MG63 (cell line): ENCODE data around the gene SLC44A5. TPM values are rescaled to one million over a fixed set of nuclear protein-coding genes. Genes with fewer than 3 reads are reported as not detected.
"Not testable (repeated sequence)": the region's sequence is repeated elsewhere in the genome, so short reads cannot be mapped to it uniquely, and the experiment has no call there.

Source experiments
- DNase-seq: peaks from one replicate; pipeline ENCODE4 v3.0.0-alpha.2; 2020
- H3K27me3 ChIP-seq: fragments of 250-450 bp; sonication (Bioruptor Pico); 2 replicates; pipeline ENCODE4 v1.5.1; 2020; ENCODE audit warnings: mild to moderate bottlenecking, moderate library complexity
- H3K36me3 ChIP-seq: fragments of 250-450 bp; sonication (Bioruptor Pico); 2 replicates; pipeline ENCODE4 v1.5.1; 2020; ENCODE audit warnings: mild to moderate bottlenecking, moderate library complexity
- H3K4me3 ChIP-seq: fragments of 250-450 bp; sonication (Bioruptor Pico); 2 replicates; pipeline ENCODE4 v1.5.1; 2020; ENCODE audit warnings: mild to moderate bottlenecking, moderate library complexity
- H3K9me3 ChIP-seq: fragments of 250-450 bp; sonication (Bioruptor Pico); 2 replicates; pipeline ENCODE4 v1.5.1; 2020; ENCODE audit warnings: mild to moderate bottlenecking, moderate library complexity
- total RNA-seq: library from RNA; depleted of rRNA; stranded (reverse); fragments of >200 nt; shearing (Covaris generic); gene quantifications from 2 replicates; pipeline ENCODE4 v1.2.3, GENCODE V29; 2014; ENCODE audit warnings: low replicate concordance

The SLC44A5 gene
- total RNA-seq, 1 experiment from 2014 or later, result not detected

DNA sequence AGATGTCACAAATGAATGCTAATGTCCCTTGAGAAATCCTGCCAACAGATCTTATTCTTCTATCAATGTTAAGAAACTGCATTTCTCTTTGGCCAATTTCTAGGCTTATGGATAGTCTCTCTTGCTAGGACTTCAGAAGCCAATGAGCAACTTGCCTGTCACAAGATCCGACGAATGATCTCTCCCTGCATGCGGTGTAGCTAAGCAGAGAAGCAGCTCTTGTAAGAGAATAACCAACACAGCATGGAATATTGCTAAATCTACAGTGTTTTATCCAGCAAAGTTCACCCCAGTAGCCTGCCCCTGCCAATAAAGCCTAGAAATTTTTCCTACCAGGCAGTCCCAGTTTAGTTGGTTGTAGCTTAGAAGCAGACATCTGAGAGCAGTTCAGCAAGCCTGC, 2.1 kb upstream of the SLC44A5 start:
- H3K27me3 ChIP-seq, result peaks cover 29% of the 10 kb centered on the region
- no peak overlapping the region for H3K4me3 ChIP-seq
- H3K9me3 ChIP-seq, result no peaks in the 10 kb centered on the region
- DNase-seq, result no peak
- H3K36me3 ChIP-seq, result no peaks in the 10 kb centered on the region

GRCh38 chr1:75602486-75602885, 8.4 kb downstream of the SLC44A5 start:
- H3K36me3 ChIP-seq, result no peaks in the 10 kb centered on the region
- H3K27me3 ChIP-seq, result no peaks in the 10 kb centered on the region
- no peak for DNase-seq
- H3K4me3 ChIP-seq, result no peak overlapping the region
- H3K9me3 ChIP-seq, result no peaks in the 10 kb centered on the region

DNA sequence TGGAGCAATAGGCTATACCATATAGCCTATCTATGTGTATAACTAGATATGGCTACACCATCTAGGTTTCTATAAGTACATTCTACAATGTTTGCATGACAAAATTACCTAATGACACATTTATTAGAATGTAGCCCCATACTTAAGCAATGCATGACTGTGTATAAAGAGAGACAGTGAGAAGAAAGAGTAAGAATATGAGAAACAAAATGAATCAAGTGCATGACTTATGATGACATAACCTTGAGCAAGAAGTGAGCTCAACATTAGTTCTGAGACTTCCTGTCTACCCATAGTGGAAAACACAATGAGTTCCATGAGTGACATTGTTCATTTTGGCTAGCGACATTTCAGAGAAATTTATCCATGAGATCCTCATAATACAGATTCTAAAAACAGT, 10.1 kb downstream of the SLC44A5 start:
- Histone ChIP-seq H3K4me3 (no peak overlapping the region), H3K27me3 (no peaks in the 10 kb centered on the region), H3K36me3 (no peaks in the 10 kb centered on the region), H3K9me3 (no peaks in the 10 kb centered on the region)
- no peak for DNase-seq

DNA sequence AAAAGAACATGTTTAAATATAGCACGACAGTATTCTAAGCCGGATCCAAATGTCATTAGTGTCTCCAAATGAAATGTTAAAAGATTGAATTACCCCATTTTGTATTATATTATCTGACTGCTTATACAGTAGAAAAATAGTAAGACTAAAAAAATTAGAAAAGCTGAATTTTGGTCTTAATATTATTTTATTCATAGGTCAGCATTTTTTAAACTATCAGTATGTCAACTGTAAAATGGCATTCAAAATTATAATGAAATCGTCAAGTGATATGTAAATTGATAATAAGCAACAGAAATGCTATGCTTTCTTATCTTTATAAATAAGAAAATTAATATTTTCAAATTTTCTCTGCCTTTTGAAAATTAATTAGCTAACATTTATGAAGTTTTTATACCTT, 16.6 kb downstream of the SLC44A5 start:
- no peak overlapping the region for H3K4me3 ChIP-seq
- DNase-seq, result no peak

GRCh38 chr1:75593457-75593856, 17.5 kb downstream of the SLC44A5 start:
- DNase-seq, H3K4me3 ChIP-seq, H3K36me3 ChIP-seq: not testable (repeated sequence)

More for the DNA sequence above, 16.6 kb downstream of the SLC44A5 start:
- no peaks in the 10 kb centered on the region for H3K9me3 ChIP-seq
- H3K36me3 ChIP-seq, result no peaks in the 10 kb centered on the region
- H3K27me3 ChIP-seq, result no peaks in the 10 kb centered on the region

DNA sequence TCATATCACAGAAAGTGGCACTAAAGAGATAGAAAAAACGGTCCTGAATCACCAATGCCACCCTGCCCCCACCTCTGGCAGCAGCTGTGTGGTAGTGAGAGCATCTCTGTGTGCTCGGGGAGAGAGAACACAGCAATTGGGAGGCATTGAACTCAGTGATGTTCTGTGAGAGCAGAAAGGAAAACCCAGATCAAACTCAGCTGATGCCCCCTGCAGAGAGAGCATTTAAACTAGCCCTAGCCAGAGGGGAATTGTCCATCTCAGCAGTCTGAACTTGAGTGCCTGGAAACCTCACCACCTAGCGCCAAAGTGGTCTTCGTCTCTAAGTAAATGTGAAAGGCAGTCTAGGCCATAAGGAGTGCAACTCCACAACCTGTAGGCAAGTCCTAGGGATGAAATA, 21.3 kb downstream of the SLC44A5 start:
- Histone ChIP-seq H3K27me3 (no peaks in the 10 kb centered on the region), H3K9me3 (no peaks in the 10 kb centered on the region), H3K4me3 (no peak overlapping the region), H3K36me3 (no peaks in the 10 kb centered on the region)
- no peak for DNase-seq

More at GRCh38 chr1:75593457-75593856, 17.5 kb downstream of the SLC44A5 start:
- not testable (repeated sequence) for H3K9me3 ChIP-seq, H3K27me3 ChIP-seq

GRCh38 chr1:75588779-75589475, 22.0 kb downstream of the SLC44A5 start:
- no peaks in the 10 kb centered on the region for H3K9me3 ChIP-seq
- no peak overlapping the region for H3K4me3 ChIP-seq
- no peak for DNase-seq
- H3K36me3 ChIP-seq, result no peaks in the 10 kb centered on the region
- no peaks in the 10 kb centered on the region for H3K27me3 ChIP-seq

- Histone ChIP-seq H3K4me3 (no peak overlapping the region), H3K36me3 (no peaks in the 10 kb centered on the region), H3K27me3 (no peaks in the 10 kb centered on the region), H3K9me3 (no peaks in the 10 kb centered on the region)
- DNase-seq, result no peak
Observed at GRCh38 chr1:75587692-75588091, 23.2 kb downstream of the SLC44A5 start.

GRCh38 chr1:75583282-75583681, 27.6 kb downstream of the SLC44A5 start:
- Histone ChIP-seq H3K36me3 (no peaks in the 10 kb centered on the region), H3K27me3 (no peaks in the 10 kb centered on the region), H3K4me3 (no peak overlapping the region), H3K9me3 (no peaks in the 10 kb centered on the region)
- DNase-seq, result no peak

GRCh38 chr1:75582725-75583261, 28.1 kb downstream of the SLC44A5 start:
- no peaks in the 10 kb centered on the region for H3K36me3 ChIP-seq
- H3K4me3 ChIP-seq, result no peak overlapping the region
- no peaks in the 10 kb centered on the region for H3K9me3 ChIP-seq
- H3K27me3 ChIP-seq, result no peaks in the 10 kb centered on the region
- no peak for DNase-seq

- DNase-seq, result no peak
- 0 out of 2 replicates have a peak, but pooled peaks cover 2% of the 10 kb centered on the region for H3K27me3 ChIP-seq
- no peak overlapping the region for H3K4me3 ChIP-seq
- H3K9me3 ChIP-seq, result no peaks in the 10 kb centered on the region
- H3K36me3 ChIP-seq, result no peaks in the 10 kb centered on the region
Observed at GRCh38 chr1:75579046-75579445, 31.9 kb downstream of the SLC44A5 start.

- Histone ChIP-seq H3K27me3 (0 out of 2 replicates have a peak, but pooled peaks cover 2% of the 10 kb centered on the region), H3K4me3 (no peak overlapping the region), H3K9me3 (no peaks in the 10 kb centered on the region), H3K36me3 (no peaks in the 10 kb centered on the region)
- DNase-seq, result no peak
Observed at GRCh38 chr1:75575837-75576236, 35.1 kb downstream of the SLC44A5 start.

GRCh38 chr1:75567191-75567590, 43.7 kb downstream of the SLC44A5 start:
- no peak overlapping the region for H3K4me3 ChIP-seq
- no peak for DNase-seq
- no peaks in the 10 kb centered on the region for H3K27me3 ChIP-seq
- H3K9me3 ChIP-seq, result no peaks in the 10 kb centered on the region
- no peaks in the 10 kb centered on the region for H3K36me3 ChIP-seq

- DNase-seq, result no peak
- Histone ChIP-seq H3K9me3 (no peaks in the 10 kb centered on the region), H3K4me3 (no peak overlapping the region), H3K36me3 (no peaks in the 10 kb centered on the region), H3K27me3 (no peaks in the 10 kb centered on the region)
Observed at GRCh38 chr1:75559800-75560199, 51.1 kb downstream of the SLC44A5 start.

DNA sequence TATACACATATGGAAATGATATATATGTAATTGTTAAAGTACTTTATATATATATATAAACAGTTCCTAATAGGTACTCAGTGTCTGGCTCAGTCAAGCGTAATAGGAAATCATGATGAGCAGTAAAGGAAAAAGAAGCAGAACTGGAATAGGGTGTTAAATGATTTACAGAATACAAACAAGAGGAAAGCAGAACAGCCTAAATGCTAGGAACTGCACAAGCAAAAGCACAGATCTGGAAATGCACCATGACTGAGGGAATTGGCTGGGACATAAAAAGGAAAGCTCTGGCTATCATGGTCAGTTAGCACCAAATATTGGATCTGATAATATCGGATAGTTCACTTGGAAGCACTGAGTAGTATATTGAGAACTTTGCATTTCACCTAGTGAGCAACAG, 51.8 kb downstream of the SLC44A5 start:
- Histone ChIP-seq H3K36me3 (no peaks in the 10 kb centered on the region), H3K9me3 (no peaks in the 10 kb centered on the region)
- no peak for DNase-seq

GRCh38 chr1:75554870-75555269, 56.0 kb downstream of the SLC44A5 start:
- Histone ChIP-seq H3K9me3 (no peaks in the 10 kb centered on the region), H3K36me3 (no peaks in the 10 kb centered on the region)

More for the DNA sequence above, 51.8 kb downstream of the SLC44A5 start:
- Histone ChIP-seq H3K27me3 (no peaks in the 10 kb centered on the region), H3K4me3 (no peak overlapping the region)

GRCh38 chr1:75554181-75554580, 56.7 kb downstream of the SLC44A5 start:
- Histone ChIP-seq H3K9me3 (no peaks in the 10 kb centered on the region), H3K36me3 (no peaks in the 10 kb centered on the region), H3K4me3 (no peak overlapping the region), H3K27me3 (no peaks in the 10 kb centered on the region)
- DNase-seq, result no peak

More at GRCh38 chr1:75554870-75555269, 56.0 kb downstream of the SLC44A5 start:
- DNase-seq, result no peak
- Histone ChIP-seq H3K27me3 (no peaks in the 10 kb centered on the region), H3K4me3 (no peak overlapping the region)

DNA sequence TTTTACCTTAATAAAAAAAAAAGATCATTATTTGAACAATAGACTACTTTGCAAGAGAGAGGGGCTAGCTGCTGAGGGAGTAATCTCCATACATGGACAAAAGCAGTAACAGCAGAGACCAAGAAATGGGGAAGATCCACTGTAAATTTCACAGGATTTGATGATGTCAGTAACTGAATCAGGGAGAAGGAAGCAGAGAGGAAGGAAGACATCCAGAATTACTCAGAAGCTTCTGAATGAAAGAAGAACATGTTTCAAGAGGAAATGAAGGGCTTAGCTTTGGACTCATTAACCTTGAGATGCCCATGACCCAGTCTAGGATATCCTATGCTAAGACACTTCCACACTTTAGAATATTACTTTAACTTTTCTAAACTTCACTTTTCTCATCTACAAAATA, 60.4 kb downstream of the SLC44A5 start:
- no peaks in the 10 kb centered on the region for H3K9me3 ChIP-seq
- no peak overlapping the region for H3K4me3 ChIP-seq
- H3K27me3 ChIP-seq, result no peaks in the 10 kb centered on the region
- DNase-seq, result no peak
- no peaks in the 10 kb centered on the region for H3K36me3 ChIP-seq
